ENCODE data around the gene FOXP1.

- no peak for TF ChIP-seq POLR2AphosphoS5 (IDR thresholded peaks at IDR 0.05; ENCODE audit: insufficient read depth in 1 of 2, low read depth in 1 of 2)
- TF ChIP-seq POLR2A (IDR thresholded peaks at IDR 0.05): no peak
These were observed 481.9 kb downstream of the FOXP1 start for GRCh38 chr3:71101626-71102025.
